ENCODE measurements around the gene MFN2.

DNA sequence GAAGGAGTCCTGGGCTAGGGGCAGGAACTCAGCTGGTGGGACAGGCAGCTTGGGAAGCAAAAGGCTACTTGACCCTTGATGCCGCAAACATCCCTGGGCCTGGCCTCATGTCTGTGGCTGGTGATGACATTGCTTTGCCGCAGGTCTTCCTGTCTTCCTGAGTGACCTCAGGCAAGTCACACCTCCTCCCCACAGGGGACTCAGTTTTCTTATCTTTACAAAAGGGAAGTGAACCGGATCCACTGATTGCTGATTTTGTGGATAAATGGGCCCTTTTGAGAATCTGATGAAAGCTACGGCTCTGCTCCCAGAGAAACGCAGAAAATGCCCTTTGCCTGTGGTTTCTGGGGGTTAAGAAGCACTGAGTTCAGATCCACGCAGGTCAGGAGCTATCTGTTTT lies 25.0 kb upstream of the MFN2 start:
- TF ChIP-seq EP300 (IDR thresholded peaks at IDR 0.05) (no peak), POLR2A (IDR thresholded peaks at IDR 0.05) (no peak)
